GM12892 (cell line): ENCODE data around the gene INHA.

Experiments used
- POLR2A ChIP-seq: IDR thresholded peaks from 2 replicates; pipeline ENCODE4 v1.6.1; 2011; ENCODE audit warnings: low read depth, low read length, control low read depth
- POLR2AphosphoS5 ChIP-seq: IDR thresholded peaks from 2 replicates; pipeline ENCODE4 v1.6.1; 2011; ENCODE audit warnings: low read depth, low read length, control low read depth
- TAF1 ChIP-seq: IDR thresholded peaks from 2 replicates; pipeline ENCODE4 v1.6.1; 2011; ENCODE audit warnings: low read depth, mild to moderate bottlenecking, control low read depth, low read length, borderline replicate concordance

DNA sequence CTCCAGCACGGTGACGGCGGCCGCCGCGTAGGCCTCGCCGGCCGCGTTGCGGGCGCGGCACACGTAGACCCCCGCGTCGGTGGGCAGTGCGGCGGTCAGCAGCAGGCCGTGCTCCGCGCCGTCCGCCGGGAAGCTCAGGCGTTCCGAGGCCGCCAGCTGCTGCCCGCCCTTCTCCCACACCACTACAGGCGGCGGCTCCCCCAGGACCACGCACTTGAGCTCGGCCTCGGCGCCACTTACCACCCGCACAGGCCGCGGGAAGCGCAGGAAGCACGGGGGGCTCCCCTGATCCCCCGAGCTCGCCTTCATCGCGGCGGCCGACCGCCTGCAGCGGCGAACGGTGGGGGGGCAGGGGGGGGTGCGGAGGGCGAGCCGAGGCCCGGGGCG lies 1.2 kb upstream of the INHA start:
- TF ChIP-seq POLR2AphosphoS5 (no peak), POLR2A (no peak), TAF1 (no peak)
